Mesenchymal stem cell (in vitro differentiated cells and primary cell): ENCODE data around the gene HNRNPUL1.

Experiments used
- DNase-seq: peaks from one replicate; pipeline ENCODE4 v3.0.0-alpha.2; 2013
- H2AFZ ChIP-seq: one replicate; pipeline ENCODE4 v1.6.1; 2013; ENCODE audit warnings: low read depth, mild to moderate bottlenecking, control low read depth, inconsistent platforms, low read length, moderate library complexity
- H2AK5ac ChIP-seq: 2 replicates; pipeline ENCODE4 v1.6.1; 2013; ENCODE audit warnings: low read length, moderate library complexity, mild to moderate bottlenecking, inconsistent platforms; ENCODE audit not compliant: severe bottlenecking
- H2BK120ac ChIP-seq: one replicate; pipeline ENCODE4 v1.6.1; 2013; ENCODE audit warnings: low read depth, mild to moderate bottlenecking, inconsistent platforms, low read length, moderate library complexity
- H2BK12ac ChIP-seq, 2 experiments: one replicate each; pipeline ENCODE4 v1.6.1; 2013; ENCODE audit warnings: inconsistent platforms in 2 of 2, low read length in 2 of 2, mild to moderate bottlenecking in 2 of 2, moderate library complexity in 2 of 2, control low read depth in 1 of 2
- H2BK15ac ChIP-seq: one replicate; pipeline ENCODE4 v1.6.1; 2013; ENCODE audit warnings: mild to moderate bottlenecking, low read depth, inconsistent platforms; ENCODE audit not compliant: poor library complexity, severe bottlenecking
- H2BK5ac ChIP-seq: 2 replicates; pipeline ENCODE4 v1.6.1; 2013; ENCODE audit warnings: low read depth, mild to moderate bottlenecking, low read length, control low read depth, inconsistent platforms; ENCODE audit not compliant: poor library complexity, severe bottlenecking
- H3K14ac ChIP-seq, 2 experiments: one replicate each; pipeline ENCODE4 v1.6.1; 2013; ENCODE audit warnings: inconsistent platforms in 2 of 2, low read length in 2 of 2, control low read depth in 1 of 2, mild to moderate bottlenecking in 1 of 2, moderate library complexity in 1 of 2
- H3K18ac ChIP-seq, 2 experiments: one replicate each; pipeline ENCODE4 v1.6.1; 2013; ENCODE audit warnings: inconsistent platforms in 2 of 2, low read length in 2 of 2, control low read depth in 1 of 2, low read depth in 1 of 2, mild to moderate bottlenecking in 1 of 2
- H3K23ac ChIP-seq, 2 experiments: one replicate each; pipeline ENCODE4 v1.6.1; 2013; ENCODE audit warnings: inconsistent platforms in 2 of 2, low read length in 2 of 2, mild to moderate bottlenecking in 2 of 2, moderate library complexity in 2 of 2, control low read depth in 1 of 2
- H3K27ac ChIP-seq: 2 replicates; pipeline ENCODE4 v1.5.1; 2013; ENCODE audit warnings: mild to moderate bottlenecking, moderate library complexity, low read length, control low read depth, inconsistent platforms; ENCODE audit not compliant: poor library complexity, severe bottlenecking
- H3K27me3 ChIP-seq, 2 experiments: 2 replicates each; pipeline versions ENCODE4 v1.6.1 to v1.7.0; 2013; ENCODE audit warnings: low read length in 2 of 2, mild to moderate bottlenecking in 2 of 2, moderate library complexity in 2 of 2, control low read depth in 1 of 2, inconsistent platforms in 1 of 2; ENCODE audit not compliant: control insufficient read depth in 1 of 2, insufficient read depth in 1 of 2
- H3K36me3 ChIP-seq, 2 experiments: 2 replicates each; pipeline versions ENCODE4 v1.6.1 to v1.7.0; 2013; ENCODE audit warnings: low read length in 2 of 2, control low read depth in 1 of 2, inconsistent platforms in 1 of 2, low read depth in 1 of 2, mild to moderate bottlenecking in 1 of 2; ENCODE audit not compliant: insufficient read depth in 2 of 2, control insufficient read depth in 1 of 2
- H3K4ac ChIP-seq, 2 experiments: one replicate each; pipeline ENCODE4 v1.6.1; 2013; ENCODE audit warnings: inconsistent platforms in 2 of 2, low read length in 2 of 2, mild to moderate bottlenecking in 2 of 2, moderate library complexity in 2 of 2, control low read depth in 1 of 2, low read depth in 1 of 2
- H3K4me1 ChIP-seq: 2 replicates; pipeline ENCODE4 v1.6.1; 2013; ENCODE audit warnings: low read depth, low read length, control low read depth; ENCODE audit not compliant: control insufficient read depth, insufficient read depth
- H3K4me2 ChIP-seq: 2 replicates; pipeline ENCODE4 v1.6.1; 2013; ENCODE audit warnings: low read length, mild to moderate bottlenecking, inconsistent platforms; ENCODE audit not compliant: poor library complexity, severe bottlenecking
- H3K4me3 ChIP-seq, 2 experiments: 2 replicates each; pipeline versions ENCODE4 v1.5.1 to v1.7.0; 2013; ENCODE audit warnings: low read length in 2 of 2, mild to moderate bottlenecking in 2 of 2, control low read depth in 1 of 2, low read depth in 1 of 2; ENCODE audit not compliant: insufficient read depth in 1 of 2
- H3K79me1 ChIP-seq: replicated peaks from 2 replicates; pipeline ENCODE4 v1.6.1; 2013; ENCODE audit warnings: mild to moderate bottlenecking, control low read depth, low read length, inconsistent platforms; ENCODE audit not compliant: poor library complexity, severe bottlenecking
- H3K9ac ChIP-seq: 2 replicates; pipeline ENCODE4 v1.7.0; 2013; ENCODE audit warnings: mild to moderate bottlenecking, low read length, moderate library complexity
- H3K9me3 ChIP-seq: 2 replicates; pipeline ENCODE4 v1.7.0; 2013; ENCODE audit warnings: mild to moderate bottlenecking, low read length; ENCODE audit not compliant: control insufficient read depth
- H4K8ac ChIP-seq: one replicate; pipeline ENCODE4 v1.6.1; 2013; ENCODE audit warnings: inconsistent platforms, mild to moderate bottlenecking, low read length, moderate library complexity
- H4K91ac ChIP-seq: one replicate; pipeline ENCODE4 v1.6.1; 2013; ENCODE audit warnings: mild to moderate bottlenecking, low read length, inconsistent platforms
- WGBS: methylation state at CpG from one replicate; pipeline ENCODE4 v1.1.7; 2013; ENCODE audit warnings: mixed read lengths; 5-methylcytosine and 5-hydroxymethylcytosine counted together

HNRNPUL1 gene

GRCh38 chr19:41310033-41310831 lies 46.1 kb downstream of the HNRNPUL1 start, which contains the start of gene CCDC97:
TSS of gene CCDC97 (plus strand) at chr19:41310172. CDS start at chr19:41310311, 139 bp downstream.
- H2AK5ac ChIP-seq = peak within 1 kb of the TSS; percentile 65
- H3K18ac ChIP-seq = peak within 1 kb of the TSS; percentile 92 to 97
- H3K4me1 ChIP-seq = peaks cover 18% of the 10 kb centered on the region
- H3K4ac ChIP-seq = peak within 1 kb of the TSS; percentile 50 to 90
- H2BK12ac ChIP-seq = peak within 1 kb of the TSS; percentile 40 to 76
- peak; percentile 91 for DNase-seq
- no peak within 1 kb of the TSS for H2AFZ ChIP-seq
- peaks cover 28% of the 10 kb centered on the region for H3K79me1 ChIP-seq
- peak within 1 kb of the TSS; percentile 36 to 91 for H3K23ac ChIP-seq
- H4K8ac ChIP-seq = peak within 1 kb of the TSS; percentile 97
- H3K36me3 ChIP-seq = peaks cover 47 to 52% of the 10 kb centered on the region in 2 experiments
- peak within 1 kb of the TSS; percentile 97 for H2BK120ac ChIP-seq
- H3K9ac ChIP-seq = peak within 1 kb of the TSS; percentile 99
- peak within 1 kb of the TSS; percentile 98 for H2BK5ac ChIP-seq
- peak within 1 kb of the TSS; percentile 87 for H3K4me2 ChIP-seq
- under 1% methylated on average over 44 of the region's 47 CpGs for WGBS
- peak within 1 kb of the TSS in 1 of 2 experiments; percentile 96 for H3K14ac ChIP-seq
- no peaks in the 10 kb centered on the region for H3K27me3 ChIP-seq
- H2BK15ac ChIP-seq = peak within 1 kb of the TSS; percentile 91
- H3K4me3 ChIP-seq = peak within 1 kb of the TSS; percentile 77 to 85
- H4K91ac ChIP-seq = peak within 1 kb of the TSS; percentile 98
- H3K27ac ChIP-seq = peak within 1 kb of the TSS; percentile 99
- no peaks in the 10 kb centered on the region for H3K9me3 ChIP-seq

GRCh38 chr19:41311072-41311471 lies 46.9 kb downstream of the HNRNPUL1 start:
- H3K27ac ChIP-seq = peak overlapping the region; percentile 99
- H3K9ac ChIP-seq = peak overlapping the region; percentile 99
- peak overlapping the region in 1 of 2 experiments; percentile 85 for H3K4me3 ChIP-seq
- no peak overlapping the region for H4K8ac ChIP-seq
- H3K14ac ChIP-seq = no peak overlapping the region
- H2BK120ac ChIP-seq = no peak overlapping the region
- H2AFZ ChIP-seq = no peak overlapping the region
- 52% methylated on average over 3 of the region's 5 CpGs for WGBS
- peaks cover 25% of the 10 kb centered on the region for H3K79me1 ChIP-seq
- no peaks in the 10 kb centered on the region for H3K9me3 ChIP-seq
- no peak overlapping the region for H4K91ac ChIP-seq
- no peaks in the 10 kb centered on the region for H3K27me3 ChIP-seq
- no peak overlapping the region for H2BK5ac ChIP-seq
- no peak overlapping the region for H3K18ac ChIP-seq
- H3K4me1 ChIP-seq = peaks cover 18% of the 10 kb centered on the region
- H2BK15ac ChIP-seq = no peak overlapping the region
- H3K36me3 ChIP-seq = peaks cover 44 to 50% of the 10 kb centered on the region in 2 experiments
- H3K23ac ChIP-seq = no peak overlapping the region
- peak overlapping the region; percentile 55 for H3K4me2 ChIP-seq
- no peak overlapping the region for H2AK5ac ChIP-seq
- H2BK12ac ChIP-seq = no peak overlapping the region
- H3K4ac ChIP-seq = no peak overlapping the region
- DNase-seq = peak; percentile 47

- Histone ChIP-seq H3K36me3 (peaks cover 44 to 50% of the 10 kb centered on the region in 2 experiments), H3K27me3 (no peaks in the 10 kb centered on the region), H2BK12ac (no peak overlapping the region), H3K27ac (peak overlapping the region; percentile 6), H3K18ac (no peak overlapping the region), H3K14ac (no peak overlapping the region), H2BK15ac (no peak overlapping the region), H2BK5ac (no peak overlapping the region), H2BK120ac (no peak overlapping the region), H3K4me2 (no peak overlapping the region), H4K8ac (no peak overlapping the region), H2AFZ (no peak overlapping the region), H3K4me3 (peak overlapping the region in 1 of 2 experiments; percentile 85), H3K4me1 (peaks cover 20% of the 10 kb centered on the region), H3K9me3 (no peaks in the 10 kb centered on the region), H3K79me1 (peaks cover 26% of the 10 kb centered on the region), H3K9ac (peak overlapping the region; percentile 99), H2AK5ac (no peak overlapping the region), H4K91ac (no peak overlapping the region), H3K23ac (no peak overlapping the region), H3K4ac (no peak overlapping the region)
- WGBS = 88% methylated on average over 7 of the region's 8 CpGs
- peak; percentile 49 for DNase-seq
Observed at GRCh38 chr19:41311613-41312012, 47.4 kb downstream of the HNRNPUL1 start.

GRCh38 chr19:41316306-41316920 lies 52.2 kb downstream of the HNRNPUL1 start:
- Histone ChIP-seq H3K27ac (no peak overlapping the region), H3K4me2 (no peak overlapping the region), H3K4me1 (peaks cover 17% of the 10 kb centered on the region), H2BK120ac (no peak overlapping the region), H3K79me1 (peaks cover 24% of the 10 kb centered on the region), H3K4me3 (no peak overlapping the region), H3K36me3 (peaks cover 75 to 76% of the 10 kb centered on the region in 2 experiments), H3K14ac (no peak overlapping the region), H2AFZ (no peak overlapping the region), H2BK12ac (no peak overlapping the region), H3K23ac (no peak overlapping the region), H2BK5ac (no peak overlapping the region), H3K9ac (no peak overlapping the region), H4K8ac (no peak overlapping the region), H4K91ac (peak overlapping the region; percentile 9), H3K27me3 (no peaks in the 10 kb centered on the region), H2BK15ac (no peak overlapping the region), H2AK5ac (no peak overlapping the region), H3K18ac (no peak overlapping the region), H3K9me3 (no peaks in the 10 kb centered on the region), H3K4ac (no peak overlapping the region)
- DNase-seq = no peak
- 98% methylated on average over 24 of the region's 24 CpGs for WGBS
